Bronchial epithelial cell (primary cell): Measurements from ENCODE around the gene MAP7D3. TPM values are rescaled to one million over a fixed set of nuclear protein-coding genes. Genes with fewer than 3 reads are reported as not detected.
A peak's percentile ranks its signal among the peaks of the same experiment; 100 is the strongest.

Experiments used
- DNase-seq: peaks from one replicate; pipeline ENCODE4 v3.0.0-alpha.2; 2010; ENCODE audit warnings: low read depth
- FAIRE-seq: peaks from 2 replicates; lab custom pipeline; 2011; peaks lifted over from hg19 to GRCh38; lab: Jason Lieb, UNC
- H3K27me3 ChIP-seq: 2 replicates; pipeline ENCODE4 v1.5.1; 2011; ENCODE audit warnings: low read length; ENCODE audit not compliant: control insufficient read depth, insufficient read depth
- H3K36me3 ChIP-seq: 2 replicates; pipeline ENCODE4 v1.5.1; 2011; ENCODE audit warnings: low read length; ENCODE audit not compliant: control insufficient read depth, insufficient read depth
- H3K4me3 ChIP-seq: 2 replicates; pipeline ENCODE4 v1.5.1; 2011; ENCODE audit warnings: mild to moderate bottlenecking, low read depth, low read length, control low read depth
- CTCF ChIP-seq: IDR thresholded peaks from 2 replicates; pipeline ENCODE4 v1.5.1; 2011; ENCODE audit warnings: mild to moderate bottlenecking, moderate library complexity, low read length, control low read depth, inconsistent platforms; ENCODE audit not compliant: insufficient read depth, severe bottlenecking
- total RNA-seq: library from RNA; depleted of rRNA; stranded (reverse); fragments of >200 nt; gene quantifications from 2 replicates; pipeline ENCODE4 v1.2.1, GENCODE V29; 2014

The MAP7D3 gene
- total RNA-seq, 1 donor from 2014 or later, result 3.2 TPM

GRCh38 chrX:136260776-136261175 is 9.6 kb upstream of the MAP7D3 start:
- Histone ChIP-seq H3K27me3 (no peaks in the 10 kb centered on the region), H3K4me3 (no peak overlapping the region), H3K36me3 (no peaks in the 10 kb centered on the region)
- DNase-seq (peak; percentile 67), FAIRE-seq (no peak)
- no peak for TF ChIP-seq CTCF

GRCh38 chrX:136259543-136259942 is 8.3 kb upstream of the MAP7D3 start:
- H3K4me3 ChIP-seq, result no peak overlapping the region
- H3K27me3 ChIP-seq, result no peaks in the 10 kb centered on the region
- DNase-seq (peak; percentile 71), FAIRE-seq (no peak)
- TF ChIP-seq CTCF, result no peak
- H3K36me3 ChIP-seq, result no peaks in the 10 kb centered on the region

GRCh38 chrX:136258951-136259350 is 7.8 kb upstream of the MAP7D3 start:
- FAIRE-seq (no peak), DNase-seq (no peak)
- TF ChIP-seq CTCF, result no peak
- Histone ChIP-seq H3K4me3 (no peak overlapping the region), H3K36me3 (no peaks in the 10 kb centered on the region), H3K27me3 (no peaks in the 10 kb centered on the region)

GRCh38 chrX:136256026-136256425 is 4.8 kb upstream of the MAP7D3 start:
- Histone ChIP-seq H3K27me3 (no peaks in the 10 kb centered on the region), H3K36me3 (no peaks in the 10 kb centered on the region), H3K4me3 (no peak overlapping the region)
- FAIRE-seq (peak; percentile 36), DNase-seq (no peak)
- no peak for TF ChIP-seq CTCF

- no peaks in the 10 kb centered on the region for H3K36me3 ChIP-seq
- H3K27me3 ChIP-seq, result no peaks in the 10 kb centered on the region
- FAIRE-seq (no peak), DNase-seq (no peak)
- no peak for TF ChIP-seq CTCF
- H3K4me3 ChIP-seq, result no peak overlapping the region
Observed at GRCh38 chrX:136255541-136255940, 4.3 kb upstream of the MAP7D3 start.
